GM18511 (cell line): Measurements from ENCODE around the gene CPN1.
"Not testable (repeated sequence)": the region's sequence is repeated elsewhere in the genome, so short reads cannot be mapped to it uniquely, and the experiment has no call there.

Experiments used
- ATAC-seq: cut with Tn5 transposase; IDR thresholded peaks from one replicate; pipeline ENCODE4 v1.9.1; 2021; ENCODE audit warnings: mild to moderate bottlenecking, moderate library complexity; ENCODE audit not compliant: unreplicated experiment

The CPN1 gene

DNA sequence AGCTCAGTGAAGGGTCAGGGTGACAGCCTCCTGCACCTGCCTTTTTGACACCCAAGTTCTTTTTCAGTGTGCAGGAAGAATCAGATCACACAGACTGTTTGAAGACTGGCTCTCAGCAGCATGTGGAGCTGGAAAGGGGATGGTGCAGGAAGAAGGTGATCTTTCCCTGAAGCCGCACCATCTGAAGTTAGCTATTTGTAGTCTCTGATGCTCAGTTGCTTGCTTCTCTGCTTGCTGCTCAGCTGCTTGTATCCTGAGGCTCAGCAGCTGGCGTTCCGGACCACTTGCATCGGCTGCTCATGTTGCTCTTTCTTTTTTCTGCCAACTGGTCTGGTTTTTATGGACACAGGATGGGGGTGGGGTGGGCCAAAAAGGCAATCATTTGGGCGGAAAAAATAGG is 56.1 kb downstream of the CPN1 start:
- ATAC-seq: no peak

DNA sequence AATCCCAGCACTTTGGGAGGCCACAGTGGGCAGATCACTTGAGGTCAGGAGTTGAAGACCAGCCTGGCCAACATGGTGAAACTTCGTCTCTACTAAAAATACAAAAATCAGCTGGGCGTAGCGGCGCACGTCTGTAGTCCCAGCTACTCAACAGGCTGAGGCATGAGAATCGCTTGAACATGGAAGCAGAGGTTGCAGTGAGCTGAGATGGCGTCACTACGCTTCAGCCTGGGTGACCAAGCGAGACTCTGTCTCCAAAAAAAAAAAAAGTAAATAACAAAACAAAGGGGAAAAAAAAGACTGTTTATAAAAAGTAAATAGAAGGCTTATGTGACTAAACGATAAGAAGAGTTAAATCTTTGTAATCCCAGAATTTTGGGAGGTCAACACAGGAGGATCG is 56.9 kb downstream of the CPN1 start:
- no peak for ATAC-seq

GRCh38 chr10:100022403-100022802 is 59.3 kb downstream of the CPN1 start:
- ATAC-seq: no peak

- ATAC-seq: no peak
Observed at GRCh38 chr10:100021322-100021721, 60.3 kb downstream of the CPN1 start.

DNA sequence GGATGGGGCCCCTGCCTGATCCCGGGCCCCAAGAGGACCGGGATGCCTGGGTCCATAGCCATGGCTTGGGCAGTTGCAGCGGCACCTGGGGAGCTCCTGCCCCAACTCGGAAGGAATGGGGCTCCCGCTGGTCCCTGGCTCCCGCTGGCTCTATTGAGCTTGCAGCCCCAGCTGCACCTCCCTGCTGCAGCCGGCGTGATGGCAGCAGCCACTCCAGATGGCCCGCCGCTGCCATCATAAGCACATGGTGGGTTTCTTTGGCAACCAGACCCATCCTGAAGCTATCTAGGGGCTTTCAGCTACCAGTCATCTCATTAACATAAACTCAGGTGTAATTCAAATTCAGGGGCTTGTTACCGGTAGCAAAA is 60.8 kb downstream of the CPN1 start:
- no peak for ATAC-seq

- ATAC-seq: peak; percentile 92
Observed at GRCh38 chr10:100020142-100020885, 61.4 kb downstream of the CPN1 start.

DNA sequence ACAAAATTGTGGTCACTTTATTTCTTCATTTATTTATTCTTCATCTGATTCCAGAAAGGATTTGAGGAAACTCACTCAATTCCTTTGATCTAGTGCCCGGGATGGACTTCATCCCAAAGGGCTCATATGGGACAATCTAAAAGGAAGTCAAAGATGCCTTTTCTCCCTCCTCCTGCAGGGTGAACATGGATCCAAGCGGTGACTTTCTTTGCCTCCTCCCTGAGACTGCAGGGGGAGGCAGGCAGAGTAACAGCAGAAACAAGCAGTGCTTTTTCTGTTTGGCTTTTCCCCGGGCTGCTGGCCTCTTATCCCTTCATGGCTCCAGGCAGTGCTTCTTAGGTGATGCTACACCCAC is 61.9 kb downstream of the CPN1 start:
- ATAC-seq: no peak

- ATAC-seq: peak; percentile 78
Observed at GRCh38 chr10:100014071-100014762, 67.5 kb downstream of the CPN1 start.

DNA sequence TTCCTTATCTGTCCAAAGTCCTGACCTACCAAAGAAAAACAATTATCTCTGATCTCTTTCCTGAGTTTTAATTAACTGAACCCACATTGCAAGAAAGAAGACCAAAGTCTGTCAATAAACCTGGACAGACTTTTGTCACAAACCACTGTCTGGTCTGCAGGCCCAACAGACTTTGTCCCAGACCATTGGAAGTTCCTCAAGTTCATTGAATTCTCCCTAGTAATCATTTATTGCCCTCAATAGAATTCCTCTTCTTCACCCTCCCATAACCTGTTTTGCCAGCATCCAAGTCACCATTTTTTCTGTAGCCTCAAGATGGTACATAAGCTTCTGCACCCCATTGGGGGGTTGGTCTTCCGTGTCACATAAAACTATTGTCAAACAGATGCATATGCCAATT is 68.0 kb downstream of the CPN1 start:
- no peak for ATAC-seq

DNA sequence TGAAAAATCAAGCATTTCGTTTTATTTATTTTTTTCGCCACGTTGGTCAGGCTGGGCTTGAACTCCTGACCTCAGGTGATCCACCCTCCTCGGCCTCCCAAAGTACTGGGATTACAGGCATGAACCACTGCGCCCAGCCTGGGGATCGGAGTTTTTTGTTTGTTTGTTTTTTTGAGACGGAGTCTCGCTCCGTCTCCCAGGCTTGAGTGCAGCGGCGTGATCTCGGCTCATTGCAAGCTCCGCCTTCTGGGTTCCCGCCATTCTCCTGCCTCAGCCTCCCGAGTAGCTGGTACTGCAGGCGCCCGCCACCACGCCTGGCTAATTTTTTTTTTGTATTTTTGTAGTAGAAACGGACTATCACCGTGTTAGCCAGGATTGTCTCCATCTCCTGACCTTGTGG is 69.8 kb downstream of the CPN1 start:
- ATAC-seq: not testable (repeated sequence)

GRCh38 chr10:100009793-100010676 is 71.6 kb downstream of the CPN1 start, which contains the start of gene DNMBP:
Gene DNMBP (minus strand): TSS chr10:100009947. CDS start chr10:99972124, 37,823 bp downstream.
- peak; percentile 66 for ATAC-seq

DNA sequence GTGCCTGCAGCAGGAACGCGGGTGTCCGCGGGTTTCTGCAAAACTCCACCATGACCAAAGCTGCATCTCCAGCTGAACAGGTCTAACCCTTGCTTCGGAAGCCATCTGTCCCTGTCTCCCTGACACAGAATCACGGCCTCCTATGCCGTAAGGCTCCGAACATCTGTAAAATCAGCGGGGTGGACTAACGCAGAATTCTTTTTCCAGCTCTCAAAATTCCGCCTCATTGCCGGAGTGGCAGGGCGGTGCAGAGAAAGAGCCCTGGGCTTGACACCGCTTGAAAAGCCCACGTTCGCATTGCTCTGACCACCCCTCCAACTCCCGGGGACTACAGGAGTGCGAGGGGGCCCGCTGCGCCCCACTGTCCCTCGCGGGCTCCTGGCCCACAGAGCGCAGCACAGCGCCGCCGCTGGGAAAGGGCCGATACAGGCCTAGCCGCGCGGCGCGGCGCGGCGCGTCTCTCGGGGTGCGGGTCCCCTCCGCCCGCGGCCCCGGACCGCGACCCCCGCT is 72.3 kb downstream of the CPN1 start:
- peak; percentile 45 for ATAC-seq

DNA sequence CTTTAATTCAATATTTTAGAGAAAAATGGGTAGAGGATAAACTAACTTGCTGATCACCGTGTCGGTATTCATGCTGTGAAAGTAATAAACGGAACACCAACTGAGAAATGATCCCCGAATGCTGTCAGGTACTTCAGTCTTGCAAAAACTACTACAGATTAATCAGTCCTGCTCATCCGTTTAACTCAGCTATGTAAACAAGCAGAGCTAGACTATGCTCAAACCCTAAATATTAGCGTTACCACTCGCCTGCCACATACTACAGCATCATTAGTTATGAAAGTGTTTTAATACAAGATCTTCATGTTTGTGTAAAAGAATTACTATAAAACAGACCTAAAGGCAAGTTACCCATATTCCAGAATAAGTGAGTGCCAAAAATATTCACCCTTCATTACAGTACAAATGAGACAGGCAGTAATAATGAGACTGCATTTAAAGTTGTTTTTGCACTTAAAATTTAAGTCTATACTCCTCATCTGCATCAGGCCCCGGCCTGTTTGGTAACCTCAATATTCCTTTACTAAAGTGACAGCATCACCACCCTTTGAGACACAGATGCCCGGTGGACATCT is 72.9 kb downstream of the CPN1 start:
- no peak for ATAC-seq

DNA sequence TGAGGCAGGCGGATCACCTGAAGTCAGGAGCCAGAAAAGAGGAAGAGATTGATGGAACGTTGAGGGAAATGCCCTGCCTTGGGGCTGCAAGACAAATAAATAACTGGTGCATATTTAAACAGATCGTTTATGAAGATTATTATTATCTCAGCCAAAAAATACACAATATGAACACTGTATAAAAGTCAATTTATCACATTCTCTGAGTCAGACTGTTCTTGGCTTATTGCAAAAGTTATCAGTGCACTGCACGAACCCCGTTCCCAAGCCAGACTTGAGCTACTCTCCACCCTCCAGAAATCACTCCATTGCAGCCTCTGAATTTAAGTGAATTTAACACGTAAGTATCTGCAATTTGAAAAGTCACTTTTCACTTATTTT is 73.5 kb downstream of the CPN1 start:
- no peak for ATAC-seq

- ATAC-seq: no peak
Observed at GRCh38 chr10:100007231-100008141, 74.2 kb downstream of the CPN1 start.

DNA sequence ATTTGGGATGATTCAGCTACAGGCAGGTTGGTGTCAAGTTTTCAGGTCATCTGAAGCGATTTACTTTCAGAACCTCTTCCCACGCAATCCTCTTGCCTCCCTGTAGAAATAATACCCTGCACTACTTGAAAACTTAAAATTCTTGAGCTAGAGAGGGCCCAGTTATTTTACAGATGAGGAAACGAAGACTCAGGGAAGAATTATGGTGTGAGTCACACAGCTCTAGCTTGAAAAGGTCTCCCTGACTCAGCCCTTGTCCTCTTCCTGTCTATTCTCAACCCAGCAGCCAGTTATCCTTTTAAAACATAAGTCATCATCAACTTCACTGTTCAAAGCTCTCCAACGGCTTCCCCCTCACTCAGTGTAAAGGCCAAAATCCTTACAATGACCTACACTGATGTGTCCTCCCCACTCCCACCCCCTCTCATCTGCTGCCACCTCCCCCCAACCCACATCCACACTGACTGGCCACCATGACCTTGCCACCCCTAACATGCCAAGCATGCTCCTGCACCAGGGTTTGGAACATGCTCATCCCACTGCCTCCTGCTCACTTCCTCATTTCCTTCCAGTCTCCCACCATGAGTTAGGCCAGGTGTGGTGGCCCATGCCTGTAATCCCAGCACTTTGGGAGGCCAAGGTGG is 75.3 kb downstream of the CPN1 start:
- ATAC-seq: no peak

- no peak for ATAC-seq
Observed at GRCh38 chr10:100004805-100005510, 76.7 kb downstream of the CPN1 start.

DNA sequence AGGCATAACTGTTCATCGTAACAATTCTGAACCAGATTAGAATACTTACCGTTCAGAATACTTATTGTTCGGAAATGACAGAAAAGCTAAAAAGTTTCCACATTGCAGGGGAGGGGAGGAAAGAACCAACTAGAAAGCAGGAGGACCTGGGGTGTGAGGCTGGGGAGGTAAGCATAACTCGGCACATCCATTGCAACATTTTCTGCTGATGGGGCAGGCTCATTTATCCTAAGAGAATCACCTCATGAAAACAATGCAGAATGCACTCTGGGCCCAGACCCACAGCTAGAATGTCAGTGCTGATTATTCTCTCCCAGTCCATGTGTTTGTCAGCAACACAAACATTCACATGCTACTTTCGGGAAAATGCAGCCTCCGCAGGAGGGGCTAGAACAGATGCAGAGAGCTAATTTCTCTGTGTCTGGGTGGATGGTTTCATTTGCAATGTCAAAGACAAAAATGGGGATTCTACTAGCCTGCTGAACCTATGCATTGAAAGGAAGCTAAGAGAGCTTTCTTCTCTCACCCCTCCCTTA is 81.5 kb downstream of the CPN1 start:
- no peak for ATAC-seq
